Heart left ventricle (tissue), 13 donors: ENCODE data around the gene PTPRN2.

Source experiments
- CTCF ChIP-seq, 12 donors: fragments of 200-600 bp; sonication (generic) in 4 of 12; IDR thresholded peaks; one replicate each; pipeline versions ENCODE4 v1.5.0 to v1.8.0; 2018 to 2022; ENCODE audit warnings: antibody characterized with exemption in 12 of 12, mild to moderate bottlenecking in 5 of 12
- POLR2A ChIP-seq, 2 donors: fragments of 450-650 bp; IDR thresholded peaks; one replicate each; pipeline ENCODE4 v1.6.1; 2017; ENCODE audit warnings: antibody characterized with exemption in 2 of 2, mild to moderate bottlenecking in 2 of 2, moderate library complexity in 2 of 2
- donor health status: ischemic (EF 13 %, LVEDD 7.1; RV severe dilation, severe dysfunction).
- donor health status: DM: no; HTN: yes; CAD: no.
- donor health status: DM: no; HTN: no; CAD: no.
- donor health status: ischemic (EF 25% LVEDD 6.9; RV normal size, moderate dysfunction).
- donor health status: ischemic (EF 25% LVEDD 5.7; RV mildly dilated, moderate dysfunction).
- donor health status: ischemic (EF 35%, LVEDD 5.7; RV mildly dilated, moderate dysfunction).
- donor health status: nonischemic (EF 11% LVEDD 7.7; RV severe dilation, severe dysfunction).
- donor health status: DM: yes; HTN: yes; CAD: no.
- donor health status: PGD.
- donor health status: ischemic (EF 29% LVEDD 5.4; RV normal size, mild dysfunction).
- donor health status: nonischemic (EF 23%, LVEDD 6.1; RV moderate dilation, normal function).

DNA sequence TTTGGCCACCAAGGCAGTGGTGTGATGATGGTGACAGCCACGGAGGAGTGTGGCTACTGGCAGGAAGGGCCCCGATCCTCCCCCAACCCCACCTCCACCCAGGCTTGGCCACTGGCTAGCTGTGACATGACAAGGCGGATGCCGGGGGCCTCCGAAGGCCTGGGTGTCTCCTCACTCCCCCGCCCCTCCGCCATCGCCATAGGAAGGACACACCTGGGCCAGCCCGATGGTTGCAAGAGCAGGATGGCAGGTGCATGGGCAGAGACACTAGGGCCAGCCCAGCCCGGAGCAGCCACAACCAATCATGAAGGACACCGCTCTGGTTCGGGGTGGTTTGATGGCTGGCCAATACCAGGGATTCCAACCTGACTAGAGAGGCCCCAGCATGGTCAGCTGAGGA is 81.0 kb downstream of the PTPRN2 start:
- TF ChIP-seq CTCF (IDR thresholded peaks at IDR 0.05) (no peak), POLR2A (IDR thresholded peaks at IDR 0.05) (no peak)
